GM10266 (cell line): ENCODE data around the gene COLQ.
"Not testable (repeated sequence)": the region's sequence is repeated elsewhere in the genome, so short reads cannot be mapped to it uniquely, and the experiment has no call there.

Experiments
- DNase-seq: peaks from one replicate; pipeline ENCODE4 v3.0.0; 2012; ENCODE audit errors: extremely low spot score
- TF ChIP-seq, protein P1 (sequence below): IDR thresholded peaks from 2 replicates; pipeline ENCODE4 v1.5.1; 2012; ENCODE audit warnings: mild to moderate bottlenecking, low read depth; ENCODE audit not compliant: control insufficient read depth, insufficient read depth; ENCODE audit errors: missing control alignments

COLQ gene

DNA sequence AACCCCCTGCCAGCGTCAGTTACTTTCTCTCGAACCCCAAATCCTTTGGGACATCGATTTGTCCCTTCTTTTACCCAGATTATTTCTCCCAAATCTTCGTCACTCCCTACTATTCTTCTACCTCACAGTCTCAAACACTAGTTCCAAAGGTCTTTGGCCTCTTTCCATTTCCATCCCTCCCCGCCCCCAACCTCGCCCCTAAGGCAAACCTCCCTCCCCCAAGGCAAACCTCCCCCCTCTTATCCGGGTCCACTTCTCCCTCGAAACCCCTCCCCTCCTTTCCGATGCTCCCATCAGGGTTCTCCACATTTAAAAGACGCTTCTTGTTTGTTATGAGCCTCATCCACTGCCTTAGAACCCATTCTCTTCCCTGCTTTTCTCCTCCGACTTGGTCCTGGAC is 93.5 kb downstream of the COLQ start:
- DNase-seq, result no peak
- TF ChIP-seq, protein P1, sequence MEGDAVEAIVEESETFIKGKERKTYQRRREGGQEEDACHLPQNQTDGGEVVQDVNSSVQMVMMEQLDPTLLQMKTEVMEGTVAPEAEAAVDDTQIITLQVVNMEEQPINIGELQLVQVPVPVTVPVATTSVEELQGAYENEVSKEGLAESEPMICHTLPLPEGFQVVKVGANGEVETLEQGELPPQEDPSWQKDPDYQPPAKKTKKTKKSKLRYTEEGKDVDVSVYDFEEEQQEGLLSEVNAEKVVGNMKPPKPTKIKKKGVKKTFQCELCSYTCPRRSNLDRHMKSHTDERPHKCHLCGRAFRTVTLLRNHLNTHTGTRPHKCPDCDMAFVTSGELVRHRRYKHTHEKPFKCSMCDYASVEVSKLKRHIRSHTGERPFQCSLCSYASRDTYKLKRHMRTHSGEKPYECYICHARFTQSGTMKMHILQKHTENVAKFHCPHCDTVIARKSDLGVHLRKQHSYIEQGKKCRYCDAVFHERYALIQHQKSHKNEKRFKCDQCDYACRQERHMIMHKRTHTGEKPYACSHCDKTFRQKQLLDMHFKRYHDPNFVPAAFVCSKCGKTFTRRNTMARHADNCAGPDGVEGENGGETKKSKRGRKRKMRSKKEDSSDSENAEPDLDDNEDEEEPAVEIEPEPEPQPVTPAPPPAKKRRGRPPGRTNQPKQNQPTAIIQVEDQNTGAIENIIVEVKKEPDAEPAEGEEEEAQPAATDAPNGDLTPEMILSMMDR, result no peak

DNA sequence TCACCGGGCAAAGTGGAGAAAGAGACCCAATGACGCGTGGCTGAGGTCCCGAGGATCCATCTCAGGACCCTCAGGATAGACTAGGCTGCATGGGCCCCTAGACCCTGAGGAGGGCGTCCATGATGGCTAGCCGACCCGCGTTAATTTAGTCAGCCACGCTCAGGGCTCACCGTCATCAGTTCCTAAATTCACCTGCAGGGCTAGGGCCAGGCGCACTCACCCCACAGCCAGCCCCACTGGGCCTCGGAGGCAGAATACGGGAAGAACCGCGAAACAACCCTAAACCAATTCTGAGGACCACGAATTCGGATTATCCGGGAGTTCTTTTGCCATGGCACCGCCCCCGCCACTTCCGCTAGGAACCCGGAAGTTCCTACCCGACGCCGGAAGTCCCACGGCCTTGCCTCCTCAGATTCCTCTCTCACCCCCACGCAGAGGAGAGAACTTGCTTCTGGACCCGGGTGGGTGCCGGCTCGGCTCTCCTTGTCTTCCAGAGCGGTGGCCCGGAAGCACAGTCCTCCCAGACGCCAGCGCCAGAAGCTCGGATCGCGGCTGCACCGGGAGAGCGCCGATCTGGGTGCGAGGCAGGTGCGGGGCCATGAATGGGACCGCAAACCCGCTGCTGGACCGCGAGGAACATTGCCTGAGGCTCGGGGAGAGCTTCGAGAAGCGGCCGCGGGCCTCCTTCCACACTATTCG is 94.2 kb downstream of the COLQ start, which contains the start of the genes EAF1 and METTL6:
EAF1 (plus strand) TSS at position 417 of the 699 bp plus-strand sequence; CDS start at position 599, 182 bp downstream.
METTL6 (minus strand) TSS at position 363 of the 699 bp plus-strand sequence. CDS start 1,033 bp downstream, outside the sequence.
- peak; percentile 80 for DNase-seq
- TF ChIP-seq, protein P1, result no peak

DNA sequence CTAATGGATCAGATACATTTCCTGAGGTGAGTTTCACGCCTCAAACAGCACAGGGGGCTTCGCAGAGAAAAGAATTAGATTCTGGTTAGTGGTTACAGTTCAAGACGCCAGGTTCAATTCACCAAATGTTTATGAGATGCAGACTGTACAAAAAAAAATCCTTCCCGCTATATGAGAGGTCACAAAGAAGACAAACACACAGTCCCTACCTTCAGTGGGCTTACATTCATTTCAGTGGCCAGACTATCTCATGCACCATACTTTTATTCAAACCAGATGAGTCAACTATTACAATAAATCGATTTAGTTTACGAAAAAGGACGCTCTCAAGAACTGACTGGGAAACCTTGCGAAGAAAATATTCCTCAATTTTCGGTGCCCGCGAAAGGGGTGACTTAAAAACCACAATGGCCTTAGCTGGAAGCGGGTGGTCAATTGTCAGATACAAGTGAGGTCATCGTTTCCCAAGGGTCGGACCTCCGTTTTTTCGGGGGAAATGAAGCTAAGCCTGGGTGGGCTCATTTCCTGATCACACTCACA is 94.9 kb downstream of the COLQ start:
- DNase-seq, result no peak
- TF ChIP-seq, protein P1, result no peak

DNA sequence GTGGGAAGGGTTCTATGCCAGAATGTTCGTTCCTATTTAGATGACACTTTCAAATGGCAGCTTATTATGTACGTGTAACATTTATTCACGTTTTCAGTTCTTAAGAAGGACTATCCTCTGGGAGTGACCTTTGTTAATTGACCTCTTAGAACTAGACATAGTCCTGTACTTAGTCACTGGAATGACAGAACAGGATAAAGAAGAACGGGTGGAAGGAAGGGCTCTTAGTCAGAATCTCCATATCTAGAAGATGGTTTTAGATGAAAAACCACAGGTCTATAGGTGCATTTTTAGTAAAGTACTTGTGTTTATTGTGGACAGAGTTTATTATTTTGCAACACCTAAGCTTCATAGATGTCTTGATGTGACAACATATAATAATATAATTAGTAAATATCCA is 100.6 kb downstream of the COLQ start:
- TF ChIP-seq, protein P1, result no peak
- no peak for DNase-seq

DNA sequence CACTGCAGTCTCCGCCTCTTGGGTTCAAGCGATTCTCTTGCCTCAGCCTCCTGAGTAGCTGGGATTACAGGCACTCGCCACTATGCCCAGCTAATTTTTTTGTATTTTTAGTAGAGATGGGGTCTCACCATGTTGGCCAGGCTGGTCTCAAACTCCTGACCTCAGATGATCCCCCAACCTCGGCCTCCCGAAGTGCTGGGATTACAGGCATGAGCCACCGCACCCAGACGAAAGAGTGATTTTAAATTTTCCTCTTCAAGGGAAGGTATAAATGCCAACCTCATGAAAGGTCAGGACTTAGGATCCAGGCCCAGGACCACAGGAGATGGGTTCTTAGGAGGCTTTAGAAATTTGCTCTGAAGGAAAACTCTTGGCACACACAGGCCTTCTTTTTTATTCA is 110.5 kb downstream of the COLQ start:
- DNase-seq, result not testable (repeated sequence)

DNA sequence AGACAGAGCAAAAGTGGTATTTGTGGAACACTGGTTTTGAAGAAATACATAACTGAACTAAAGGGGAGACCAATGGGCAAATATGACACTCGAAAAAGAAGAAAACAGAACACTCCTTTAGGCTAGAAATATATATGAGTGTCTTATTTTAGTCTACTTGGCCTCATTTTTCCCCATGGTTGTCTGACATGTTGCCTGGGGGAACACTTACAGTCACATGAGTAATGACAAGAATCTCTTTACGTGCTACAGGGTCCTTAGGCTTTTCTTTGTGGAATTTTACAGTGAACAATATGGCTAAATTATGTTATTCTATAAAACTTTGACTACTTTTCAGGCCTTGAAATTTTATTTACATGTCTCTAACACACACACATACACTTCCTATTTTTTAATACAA is 111.7 kb downstream of the COLQ start:
- DNase-seq, result no peak
- TF ChIP-seq, protein P1, result no peak

DNA sequence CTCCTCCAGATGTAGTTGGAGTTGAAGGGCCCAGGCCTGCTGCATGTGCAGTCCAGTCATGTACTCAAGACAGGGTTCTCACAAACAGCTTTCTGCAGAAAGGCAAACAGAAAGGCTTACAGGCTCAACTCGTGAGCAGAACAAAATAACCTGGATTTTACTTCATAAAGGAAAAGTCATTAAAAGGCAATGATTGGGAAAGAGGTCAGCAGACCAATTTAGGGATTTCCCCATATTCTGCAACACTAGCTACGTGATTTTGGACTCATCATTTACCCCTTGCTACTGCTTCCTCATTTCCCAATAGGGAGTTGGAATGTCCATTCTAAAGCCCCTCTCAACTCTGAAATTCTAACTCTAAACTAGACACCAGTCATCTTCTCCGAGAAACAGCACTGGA is 112.3 kb downstream of the COLQ start:
- no peak for DNase-seq
- TF ChIP-seq, protein P1, result no peak
